ENCODE data around the gene DNLZ. TPM values are rescaled to one million over a fixed set of nuclear protein-coding genes. Genes with fewer than 3 reads are reported as not detected.

DNLZ gene
- total and polyA plus RNA-seq, 2 donors (not counting 3 experiments of a cell fraction or from before 2014, with no cell fraction given), result 26.9 to 38.4 TPM

DNA sequence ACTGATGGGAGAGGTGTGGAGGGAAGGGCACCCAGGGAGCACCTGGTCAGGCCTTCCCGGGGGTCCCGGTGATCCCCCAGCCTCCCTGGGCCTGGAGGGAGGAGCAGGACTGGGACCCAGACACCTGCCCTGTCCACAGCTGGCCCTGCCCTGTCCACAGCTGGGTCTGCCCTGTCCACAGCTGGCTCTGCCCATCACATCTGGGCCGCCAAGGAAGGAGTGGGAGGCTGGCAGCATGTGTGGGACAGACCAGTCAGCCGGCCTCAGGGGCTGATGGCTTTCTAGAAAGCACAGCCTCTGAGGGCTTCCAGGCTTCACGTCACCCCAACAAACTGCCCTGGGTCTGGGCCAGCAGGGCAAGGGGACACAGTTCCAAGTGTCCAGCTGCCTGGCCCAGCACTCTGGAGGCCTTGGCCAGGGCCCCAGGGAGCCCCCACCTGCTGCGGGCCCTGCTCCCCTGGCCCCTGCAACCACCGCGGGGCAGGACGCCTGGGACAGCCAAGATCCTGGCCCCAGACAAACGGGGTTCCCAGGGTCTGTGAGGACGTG lies 12.2 kb downstream of the DNLZ start:
- Histone ChIP-seq H4K20me1 (replicated peaks; ENCODE audit: control insufficient read depth, extremely low read depth, insufficient read depth, low read length) (no peaks in the 10 kb centered on the region), H2AFZ (ENCODE audit: low read depth, low read length) (no peak overlapping the region), H3K4me1 (ENCODE audit: control insufficient read depth, extremely low read depth, insufficient read depth, low read length) (no peaks in the 10 kb centered on the region), H3K9ac (replicated peaks; ENCODE audit: extremely low read depth, insufficient read depth, low read length) (no peak overlapping the region), H3K4me3 (replicated peaks in 1 of 3; ENCODE audit: insufficient read depth in 1 of 3, low read depth in 1 of 3, low read length in 3 of 3) (no peak overlapping the region), H3K9me3 (replicated peaks; ENCODE audit: control insufficient read depth, insufficient read depth, low read length) (no peaks in the 10 kb centered on the region), H3K79me2 (ENCODE audit: control insufficient read depth, insufficient read depth, low read length) (no peaks in the 10 kb centered on the region), H3K27me3 (ENCODE audit: control insufficient read depth in 2 of 2, insufficient read depth in 2 of 2, low read length in 2 of 2) (no peaks in the 10 kb centered on the region), H3K9me1 (replicated peaks; ENCODE audit: control insufficient read depth, extremely low read depth, insufficient read depth, low read length) (no peaks in the 10 kb centered on the region), H3K27ac (ENCODE audit: insufficient read depth, low read depth, low read length) (no peak overlapping the region), H3K4me2 (ENCODE audit: insufficient read depth, low read length) (no peak overlapping the region), H3K36me3 (ENCODE audit: control insufficient read depth in 2 of 2, extremely low read depth in 1 of 2, insufficient read depth in 2 of 2, low read length in 2 of 2) (no peaks in the 10 kb centered on the region)
- DNase-seq (ENCODE audit: low read depth, low spot score) (no peak), FAIRE-seq (no peak)
- intact Hi-C loops (cut with micrococcal nuclease), result no loop called here
- CTCF ChIA-PET, result no interaction called here
- TF ChIP-seq EZH2 (IDR thresholded peaks at IDR 0.05; ENCODE audit: borderline replicate concordance, low read depth, low read length, severe bottlenecking) (no peak), MYC (IDR thresholded peaks at IDR 0.05; ENCODE audit: low read depth, low read length) (no peak), POLR2AphosphoS5 (IDR thresholded peaks at IDR 0.05; ENCODE audit: insufficient read depth, low read depth, low read length) (peak; percentile 12), POLR2A (IDR thresholded peaks at IDR 0.05; ENCODE audit: low read depth, low read length) (no peak), JUN (IDR thresholded peaks at IDR 0.05; ENCODE audit: borderline replicate concordance, insufficient read depth, insufficient read length, low read depth) (no peak)
- TF ChIP-seq, protein P1, sequence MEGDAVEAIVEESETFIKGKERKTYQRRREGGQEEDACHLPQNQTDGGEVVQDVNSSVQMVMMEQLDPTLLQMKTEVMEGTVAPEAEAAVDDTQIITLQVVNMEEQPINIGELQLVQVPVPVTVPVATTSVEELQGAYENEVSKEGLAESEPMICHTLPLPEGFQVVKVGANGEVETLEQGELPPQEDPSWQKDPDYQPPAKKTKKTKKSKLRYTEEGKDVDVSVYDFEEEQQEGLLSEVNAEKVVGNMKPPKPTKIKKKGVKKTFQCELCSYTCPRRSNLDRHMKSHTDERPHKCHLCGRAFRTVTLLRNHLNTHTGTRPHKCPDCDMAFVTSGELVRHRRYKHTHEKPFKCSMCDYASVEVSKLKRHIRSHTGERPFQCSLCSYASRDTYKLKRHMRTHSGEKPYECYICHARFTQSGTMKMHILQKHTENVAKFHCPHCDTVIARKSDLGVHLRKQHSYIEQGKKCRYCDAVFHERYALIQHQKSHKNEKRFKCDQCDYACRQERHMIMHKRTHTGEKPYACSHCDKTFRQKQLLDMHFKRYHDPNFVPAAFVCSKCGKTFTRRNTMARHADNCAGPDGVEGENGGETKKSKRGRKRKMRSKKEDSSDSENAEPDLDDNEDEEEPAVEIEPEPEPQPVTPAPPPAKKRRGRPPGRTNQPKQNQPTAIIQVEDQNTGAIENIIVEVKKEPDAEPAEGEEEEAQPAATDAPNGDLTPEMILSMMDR (IDR thresholded peaks at IDR 0.05; ENCODE audit: extremely low read depth in 1 of 2, insufficient read depth in 1 of 2, low read depth in 1 of 2, low read length in 2 of 2), result no peak
- TF ChIP-seq, protein P2, sequence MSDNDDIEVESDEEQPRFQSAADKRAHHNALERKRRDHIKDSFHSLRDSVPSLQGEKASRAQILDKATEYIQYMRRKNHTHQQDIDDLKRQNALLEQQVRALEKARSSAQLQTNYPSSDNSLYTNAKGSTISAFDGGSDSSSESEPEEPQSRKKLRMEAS (IDR thresholded peaks at IDR 0.05; ENCODE audit: insufficient read depth, insufficient read length), result no peak
- POLR2A ChIA-PET, result no interaction called here
- dilution Hi-C loops (cut with MboI; ENCODE audit: extremely low pct_ligation_motif_present, low sequenced_read_pairs), result no loop called here
- no TSS peak for BruUV-seq (replicated peaks)

Measured in endothelial cell of umbilical vein (primary cell).